CD4-positive, alpha-beta T cell treated with Interleukin-6 at 100 ng/mL for 8 hours (primary cell): ENCODE results near the gene GBP1.

Experiments used
- DNase-seq: peaks from one replicate; pipeline ENCODE4 v3.0.0-alpha.2; 2020; ENCODE audit warnings: mixed read lengths, low spot score

Gene GBP1

GRCh38 chr1:89008511-89008910 lies 56.5 kb downstream of the GBP1 start:
- DNase-seq = no peak

DNA sequence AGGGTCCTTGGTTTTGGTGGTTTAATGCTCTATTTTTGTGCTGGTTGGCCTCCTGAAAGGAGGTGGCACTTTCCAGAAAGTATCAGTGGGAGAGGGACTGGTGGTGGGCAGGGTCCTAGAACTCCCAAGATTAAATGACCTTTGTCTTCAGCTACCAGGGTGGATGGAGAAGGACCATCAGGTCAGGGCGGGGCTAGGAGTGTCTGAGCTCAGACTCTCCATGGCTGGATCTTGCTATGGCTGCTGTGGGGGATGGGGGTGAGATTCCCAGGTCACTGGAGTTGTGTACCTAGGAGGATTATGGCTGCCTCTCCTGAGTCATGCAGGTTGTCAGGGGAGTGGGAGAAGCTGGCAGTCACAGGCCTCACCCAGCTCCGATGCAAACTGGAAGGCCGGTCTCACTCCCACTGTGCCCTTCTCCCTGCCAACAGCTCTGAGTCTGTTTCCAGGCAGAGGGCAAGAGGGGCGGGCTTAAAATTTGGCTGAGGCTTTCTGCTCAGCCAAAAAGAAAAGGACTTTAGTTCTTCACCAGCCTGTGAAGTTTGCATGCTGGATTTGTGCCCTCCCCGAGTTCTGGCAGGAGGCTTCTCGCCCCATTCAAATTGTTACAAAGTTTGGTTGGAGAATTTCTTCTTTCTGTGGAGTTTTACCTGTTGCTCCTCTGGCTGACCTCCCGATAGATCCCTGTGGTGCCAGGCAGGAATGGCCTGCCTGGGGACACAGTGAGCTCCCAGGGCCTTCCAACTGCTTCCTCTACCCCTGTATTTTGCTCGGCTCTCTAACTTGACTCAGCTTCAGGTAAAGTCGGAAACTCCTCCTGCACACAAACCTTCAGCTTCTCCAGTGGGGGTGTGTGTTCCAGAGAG lies 59.5 kb downstream of the GBP1 start:
- no peak for DNase-seq
